ENCODE results near the gene MGA.

Gene MGA

GRCh38 chr15:41660235-41661077, at the start of gene MGA:
Gene MGA, plus strand, starts transcription at chr15:41660405.
- peak; percentile 86 for DNase-seq (ENCODE audit: low spot score)

- DNase-seq (ENCODE audit: low spot score): no peak
These were observed 39.5 kb upstream of the MGA start for GRCh38 chr15:41620536-41621199.

- DNase-seq (ENCODE audit: low spot score): peak; percentile 84
These were observed 38.7 kb upstream of the MGA start for GRCh38 chr15:41621200-41622193.

GRCh38 chr15:41622901-41623300, 37.3 kb upstream of the MGA start:
- DNase-seq (ENCODE audit: low spot score): no peak

- DNase-seq (ENCODE audit: low spot score): no peak
These were observed 33.0 kb upstream of the MGA start for GRCh38 chr15:41627203-41627602.

GRCh38 chr15:41629463-41629862, 30.7 kb upstream of the MGA start:
- DNase-seq (ENCODE audit: low spot score): no peak

- no peak for DNase-seq (ENCODE audit: low spot score)
These were observed 30.3 kb upstream of the MGA start for GRCh38 chr15:41629883-41630282.

- DNase-seq (ENCODE audit: low spot score): no peak
These were observed 29.5 kb upstream of the MGA start for GRCh38 chr15:41630616-41631217.

- no peak for DNase-seq (ENCODE audit: low spot score)
These were observed 28.2 kb upstream of the MGA start for GRCh38 chr15:41631880-41632470.

- no peak for DNase-seq (ENCODE audit: low spot score)
These were observed 26.6 kb upstream of the MGA start for GRCh38 chr15:41633609-41634008.

GRCh38 chr15:41634072-41634626, 26.1 kb upstream of the MGA start:
- DNase-seq (ENCODE audit: low spot score): no peak

- no peak for DNase-seq (ENCODE audit: low spot score)
These were observed 23.1 kb upstream of the MGA start for GRCh38 chr15:41637086-41637485.

GRCh38 chr15:41640985-41641384, 19.2 kb upstream of the MGA start:
- no peak for DNase-seq (ENCODE audit: low spot score)

- peak; percentile 40 for DNase-seq (ENCODE audit: low spot score)
These were observed 12.9 kb upstream of the MGA start for GRCh38 chr15:41647262-41647661.

GRCh38 chr15:41648097-41648496, 12.1 kb upstream of the MGA start:
- peak; percentile 77 for DNase-seq (ENCODE audit: low spot score)

GRCh38 chr15:41648770-41649169, 11.4 kb upstream of the MGA start:
- DNase-seq (ENCODE audit: low spot score): peak; percentile 77

GRCh38 chr15:41650806-41651205, 9.4 kb upstream of the MGA start:
- no peak for DNase-seq (ENCODE audit: low spot score)

- no peak for DNase-seq (ENCODE audit: low spot score)
These were observed 8.8 kb upstream of the MGA start for GRCh38 chr15:41651373-41651772.

GRCh38 chr15:41653760-41654159, 6.4 kb upstream of the MGA start:
- DNase-seq (ENCODE audit: low spot score): no peak

GRCh38 chr15:41655716-41656115, 4.5 kb upstream of the MGA start:
- peak; percentile 16 for DNase-seq (ENCODE audit: low spot score)

- peak; percentile 54 for DNase-seq (ENCODE audit: low spot score)
These were observed 4.0 kb upstream of the MGA start for GRCh38 chr15:41656188-41656587.
